Muscle of leg (tissue), 11 donors: ENCODE measurements around the gene NDP. TPM values are rescaled to one million over a fixed set of nuclear protein-coding genes. Genes with fewer than 3 reads are reported as not detected.

Experiments
- DNase-seq: peaks from one replicate; pipeline ENCODE4 v3.0.0; 2013
- H3K27ac ChIP-seq: one replicate; pipeline ENCODE4 v1.5.1; 2013; ENCODE audit warnings: mild to moderate bottlenecking, low read length, control low read depth
- H3K27me3 ChIP-seq: one replicate; pipeline ENCODE4 v1.6.1; 2013; ENCODE audit warnings: low read length; ENCODE audit not compliant: control insufficient read depth, insufficient read depth
- H3K36me3 ChIP-seq: one replicate; pipeline ENCODE4 v1.6.1; 2013; ENCODE audit warnings: low read length; ENCODE audit not compliant: control insufficient read depth, insufficient read depth
- H3K4me1 ChIP-seq: one replicate; pipeline ENCODE4 v1.6.1; 2013; ENCODE audit warnings: low read length; ENCODE audit not compliant: control insufficient read depth, insufficient read depth
- H3K4me3 ChIP-seq: one replicate; pipeline ENCODE4 v1.5.1; 2013; ENCODE audit warnings: low read length, control low read depth
- H3K9me3 ChIP-seq: replicated peaks from 2 replicates; pipeline ENCODE4 v1.6.1; 2013; ENCODE audit warnings: low read depth, low read length; ENCODE audit not compliant: control insufficient read depth
- WGBS: methylation state at CpG from one replicate; pipeline ENCODE4 v1.1.5; 2013; ENCODE audit warnings: missing lambda C conversion rate; ENCODE audit not compliant: insufficient coverage; 5-methylcytosine and 5-hydroxymethylcytosine counted together
- polyA plus RNA-seq, 8 donors: library from polyadenylated mRNA; unstranded; fragments of 120-200 nt; gene quantifications; one replicate each; pipeline versions ENCODE4 v1.2.1 to v1.2.3, GENCODE V29; 2013; ENCODE audit warnings: inconsistent platforms in 1 of 8, low replicate concordance in 1 of 8; ENCODE audit not compliant: insufficient read length in 8 of 8, insufficient read depth in 1 of 8
- total RNA-seq: library from RNA; stranded (reverse); fragments of 120-200 nt; gene quantifications from one replicate; pipeline ENCODE4 v1.2.4, GENCODE V29; 2013

Gene NDP
- total and polyA plus RNA-seq, 9 donors, result 0.82 to 2.7 (median 1.4) TPM

DNA sequence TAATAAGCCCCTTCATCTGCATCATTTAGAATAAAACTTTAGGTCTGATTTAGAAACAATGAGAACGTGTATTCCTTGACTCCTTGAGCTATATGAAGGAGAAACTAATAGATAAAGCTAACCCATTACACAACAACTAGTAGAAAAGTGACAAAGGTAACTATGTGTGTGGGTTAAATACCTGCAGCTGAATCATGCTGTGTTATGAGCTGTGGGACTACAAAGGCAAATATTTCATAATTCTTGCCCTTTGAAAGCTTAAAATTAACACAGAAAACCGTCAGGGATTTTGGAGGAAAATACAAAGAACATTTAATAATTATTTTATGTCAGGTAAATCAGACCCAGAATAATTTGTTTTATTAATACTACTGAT is 898 bp upstream of the NDP start:
- WGBS, result no CpG with 5 or more reads among the region's 2 CpGs

DNA sequence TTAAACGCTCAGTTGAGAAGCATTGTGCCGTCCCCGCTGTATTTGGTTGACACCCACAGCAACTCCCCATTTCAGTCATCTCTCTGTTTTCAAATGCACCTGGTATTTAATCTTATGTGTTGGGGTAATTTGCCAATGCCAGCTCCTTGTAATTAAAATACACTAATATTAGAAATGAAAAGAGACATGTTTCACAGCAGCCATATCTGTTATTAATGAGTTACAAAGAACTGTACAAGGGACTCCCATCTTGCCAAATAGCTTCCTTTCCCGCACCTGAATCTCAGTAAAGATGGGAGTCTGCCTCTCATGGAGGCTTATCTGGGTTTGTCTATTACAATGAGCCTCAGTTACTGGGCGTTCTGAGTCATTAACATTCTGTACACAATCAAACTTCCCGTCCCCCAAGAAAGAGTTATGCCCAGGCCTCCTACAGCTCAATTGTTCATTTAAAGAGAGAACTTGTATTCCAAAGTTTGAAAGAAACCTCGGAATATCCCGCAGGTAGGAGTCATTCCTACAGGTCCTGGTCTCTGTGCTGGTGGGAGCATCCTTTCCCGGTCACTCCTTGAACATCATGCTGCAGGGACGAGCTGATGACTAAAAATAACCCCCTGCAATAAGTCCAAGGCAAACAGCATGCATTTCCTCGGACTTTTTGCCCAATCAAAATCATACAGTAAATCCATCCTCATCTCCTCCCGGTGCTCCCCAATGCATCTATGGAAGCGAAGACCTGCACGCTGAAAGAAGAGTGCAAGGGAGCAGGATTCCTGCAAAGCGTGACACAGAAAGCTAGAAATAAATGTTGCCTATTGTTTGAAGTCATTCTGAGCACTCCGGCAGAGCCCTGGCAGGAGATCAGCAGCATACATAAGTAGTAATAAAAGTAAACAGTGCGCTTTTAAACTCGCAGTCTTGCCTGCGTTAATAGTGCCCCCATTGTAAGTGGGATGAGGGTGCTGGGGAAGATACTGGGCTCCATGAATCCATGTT is 926 bp downstream of the NDP start:
- peak; percentile 25 for DNase-seq
- H3K9me3 ChIP-seq, result no peaks in the 10 kb centered on the region
- no peak overlapping the region for H3K4me3 ChIP-seq
- peaks cover 52% of the 10 kb centered on the region for H3K27me3 ChIP-seq
- WGBS, result 39% methylated on average over 8 of the region's 19 CpGs
- no peak overlapping the region for H3K27ac ChIP-seq
- H3K36me3 ChIP-seq, result no peaks in the 10 kb centered on the region
- H3K4me1 ChIP-seq, result peaks cover 3% of the 10 kb centered on the region

More for the DNA sequence above, 898 bp upstream of the NDP start:
- peaks cover 47% of the 10 kb centered on the region for H3K27me3 ChIP-seq
- H3K36me3 ChIP-seq, result no peaks in the 10 kb centered on the region
- peaks cover 3% of the 10 kb centered on the region for H3K4me1 ChIP-seq
- no peak overlapping the region for H3K4me3 ChIP-seq
- no peaks in the 10 kb centered on the region for H3K9me3 ChIP-seq
- no peak overlapping the region for H3K27ac ChIP-seq
- no peak for DNase-seq

DNA sequence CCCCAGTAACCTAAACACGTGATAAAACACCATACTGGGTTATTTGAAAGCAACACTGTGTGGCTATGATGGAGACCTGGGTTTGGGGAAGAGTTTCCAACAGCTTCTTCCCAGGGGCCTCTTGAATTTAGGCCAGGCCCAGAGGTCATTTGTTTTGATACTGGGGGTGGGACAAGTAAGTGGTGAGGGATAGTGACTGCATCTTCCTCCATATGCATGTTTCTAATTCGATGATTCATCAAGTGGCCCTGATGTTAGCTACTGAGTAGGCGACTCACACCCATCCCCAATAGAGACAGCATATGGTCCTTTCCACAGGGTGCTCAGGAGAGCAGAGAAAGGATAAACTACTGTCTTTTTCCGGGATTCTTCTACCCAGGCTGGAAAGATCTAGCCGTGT is 2.7 kb downstream of the NDP start:
- no peak for DNase-seq
- Histone ChIP-seq H3K4me1 (peaks cover 3% of the 10 kb centered on the region), H3K27ac (no peak overlapping the region), H3K27me3 (peaks cover 50% of the 10 kb centered on the region), H3K9me3 (no peaks in the 10 kb centered on the region), H3K36me3 (no peaks in the 10 kb centered on the region), H3K4me3 (no peak overlapping the region)
- no CpG with 5 or more reads among the region's 5 CpGs for WGBS

DNA sequence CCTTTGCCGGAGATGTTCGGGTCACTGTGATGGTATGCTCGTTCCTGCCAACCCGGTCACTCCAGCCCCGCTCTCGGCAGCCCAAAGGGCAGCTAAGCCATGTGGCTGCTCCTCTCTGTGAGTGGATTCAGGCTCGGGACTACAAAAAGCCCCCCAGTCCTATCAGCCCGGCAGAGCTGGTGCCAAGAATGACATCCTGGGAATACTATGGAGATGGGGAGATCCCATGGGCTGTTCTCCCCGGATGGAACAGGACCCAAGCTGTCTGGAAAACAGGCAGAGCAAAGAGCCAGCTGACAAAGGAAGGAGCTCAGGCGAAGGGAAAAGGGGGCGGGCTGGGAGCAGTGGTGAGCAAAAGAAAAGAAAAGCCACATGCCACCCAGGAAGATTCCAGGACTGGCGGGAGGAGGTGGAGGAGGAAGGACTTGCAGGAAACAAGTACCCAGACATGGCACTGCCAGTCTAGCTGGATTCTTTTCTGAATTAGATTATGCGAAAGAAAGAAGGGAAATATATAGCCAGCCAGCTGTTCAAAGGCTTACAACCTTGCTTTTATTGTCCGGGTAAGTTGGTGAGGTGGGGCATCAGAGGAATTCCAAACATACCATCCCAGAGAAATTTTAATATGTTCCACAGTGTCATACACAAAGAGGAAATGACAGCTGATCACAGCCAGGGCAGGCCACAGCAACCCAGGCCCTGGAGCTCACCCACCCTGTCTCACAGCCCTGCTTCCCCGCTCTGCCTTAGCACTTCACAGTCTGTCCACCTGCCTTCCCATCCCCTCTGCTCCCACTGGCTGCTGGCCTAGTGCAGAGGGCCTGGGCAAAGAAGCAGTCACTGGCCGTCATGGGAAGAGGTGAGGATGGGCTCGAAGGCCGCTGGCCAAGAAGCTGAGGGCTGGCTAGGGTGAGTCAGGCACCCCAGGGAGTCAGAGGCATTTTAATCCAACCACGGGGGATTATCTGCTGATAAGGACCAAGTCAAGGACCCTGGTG is 3.4 kb downstream of the NDP start:
- peaks cover 49% of the 10 kb centered on the region for H3K27me3 ChIP-seq
- no peak overlapping the region for H3K4me3 ChIP-seq
- H3K9me3 ChIP-seq, result no peaks in the 10 kb centered on the region
- peaks cover 3% of the 10 kb centered on the region for H3K4me1 ChIP-seq
- 63% methylated on average over 12 of the region's 19 CpGs for WGBS
- no peak overlapping the region for H3K27ac ChIP-seq
- DNase-seq, result no peak
- no peaks in the 10 kb centered on the region for H3K36me3 ChIP-seq

DNA sequence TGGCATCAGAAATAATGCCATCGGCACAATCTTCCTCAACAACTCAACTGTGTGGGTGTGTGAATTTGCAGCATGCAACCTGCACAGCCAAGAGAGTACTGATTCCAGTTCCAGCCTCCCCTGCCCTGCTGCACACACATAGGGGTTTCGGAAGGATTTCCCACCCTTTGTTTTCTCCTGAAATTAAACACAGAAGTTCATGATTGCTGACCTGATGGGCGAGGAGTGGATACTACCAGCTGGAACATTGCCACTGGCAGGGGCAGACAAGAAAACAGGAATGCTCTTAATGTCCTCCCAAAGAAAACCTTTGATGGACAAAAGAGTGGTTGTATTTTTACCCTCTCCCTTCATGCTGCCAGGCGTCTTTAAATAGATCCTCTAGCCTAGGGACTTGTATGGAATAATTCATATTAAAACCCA is 4.8 kb downstream of the NDP start:
- no peak for DNase-seq
- H3K36me3 ChIP-seq, result no peaks in the 10 kb centered on the region
- no peak overlapping the region for H3K27ac ChIP-seq
- H3K4me1 ChIP-seq, result peaks cover 3% of the 10 kb centered on the region
- WGBS, result 80% methylated on average over 1 of the region's 4 CpGs
- no peaks in the 10 kb centered on the region for H3K9me3 ChIP-seq
- no peak overlapping the region for H3K4me3 ChIP-seq
- H3K27me3 ChIP-seq, result peaks cover 52% of the 10 kb centered on the region

DNA sequence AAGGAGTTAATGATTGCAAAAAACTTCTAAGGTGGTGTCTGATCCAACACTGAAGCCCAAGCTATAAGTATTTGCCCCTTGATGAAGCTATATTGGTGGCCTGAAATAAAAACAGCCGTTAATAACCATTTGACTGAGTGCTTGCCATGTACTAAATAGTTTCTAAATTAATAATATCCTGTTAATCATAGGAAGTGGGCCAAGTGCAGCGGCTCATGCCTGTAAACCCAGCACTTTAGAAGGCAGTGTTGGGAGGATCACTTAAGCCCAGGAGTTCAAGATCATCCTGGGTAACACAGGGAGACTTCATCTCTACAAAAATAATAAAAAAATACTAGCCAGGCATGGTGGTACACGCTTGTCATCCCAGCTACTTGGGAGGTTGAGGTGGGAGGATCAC is 8.3 kb downstream of the NDP start:
- DNase-seq, result no peak
- no peaks in the 10 kb centered on the region for H3K36me3 ChIP-seq
- no peak overlapping the region for H3K27ac ChIP-seq
- peaks cover 3% of the 10 kb centered on the region for H3K4me1 ChIP-seq
- no peaks in the 10 kb centered on the region for H3K9me3 ChIP-seq
- no CpG with 5 or more reads among the region's 3 CpGs for WGBS
- H3K27me3 ChIP-seq, result peaks cover 37% of the 10 kb centered on the region
- H3K4me3 ChIP-seq, result no peak overlapping the region

DNA sequence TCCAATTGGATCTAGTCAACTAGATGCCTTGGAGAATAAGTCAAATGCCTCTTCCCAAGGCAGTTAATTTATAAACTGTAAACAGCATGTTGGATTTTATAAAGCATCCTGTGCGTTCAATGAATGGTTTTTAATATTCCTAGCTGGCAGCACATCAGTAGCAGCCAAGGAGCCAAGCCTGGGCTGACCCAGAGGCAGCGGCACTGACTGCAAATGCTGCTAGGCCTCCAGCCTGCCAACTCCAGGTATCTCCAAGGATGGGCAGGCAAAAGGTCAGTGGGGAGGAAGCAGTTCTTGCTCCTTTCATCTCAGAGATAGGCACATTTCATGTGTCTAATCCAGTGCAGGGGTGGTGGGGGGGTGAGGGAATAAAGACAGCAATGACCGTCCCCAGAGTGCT is 9.5 kb downstream of the NDP start:
- Histone ChIP-seq H3K9me3 (no peaks in the 10 kb centered on the region), H3K36me3 (no peaks in the 10 kb centered on the region), H3K27ac (no peak overlapping the region), H3K27me3 (peaks cover 27% of the 10 kb centered on the region), H3K4me1 (no peaks in the 10 kb centered on the region), H3K4me3 (no peak overlapping the region)
- 44% methylated on average over 3 of the region's 3 CpGs for WGBS
- DNase-seq, result no peak

DNA sequence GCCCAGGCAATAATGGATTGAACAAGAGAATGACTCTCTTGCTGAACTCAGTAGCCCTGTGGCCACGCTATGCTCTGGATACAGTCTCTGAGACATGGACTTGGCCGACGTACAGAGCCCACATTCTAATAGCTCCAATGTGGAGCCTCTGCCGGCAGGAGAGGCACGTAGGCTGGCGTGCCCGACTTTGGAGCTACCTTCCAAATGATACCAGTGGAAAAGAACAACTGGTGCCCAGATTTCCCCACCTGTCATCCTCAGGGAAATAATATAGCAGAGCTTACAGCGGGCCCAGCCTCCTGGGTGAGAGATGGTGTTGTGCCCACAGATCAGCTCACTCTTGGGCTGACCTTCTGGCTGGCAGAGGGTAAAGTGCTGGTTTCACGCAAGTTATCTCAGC is 10.6 kb downstream of the NDP start:
- no peak overlapping the region for H3K27ac ChIP-seq
- no peaks in the 10 kb centered on the region for H3K9me3 ChIP-seq
- H3K4me3 ChIP-seq, result no peak overlapping the region
- no peaks in the 10 kb centered on the region for H3K36me3 ChIP-seq
- DNase-seq, result peak; percentile 23
- peaks cover 28% of the 10 kb centered on the region for H3K27me3 ChIP-seq
- no peaks in the 10 kb centered on the region for H3K4me1 ChIP-seq
- 73% methylated on average over 7 of the region's 9 CpGs for WGBS

DNA sequence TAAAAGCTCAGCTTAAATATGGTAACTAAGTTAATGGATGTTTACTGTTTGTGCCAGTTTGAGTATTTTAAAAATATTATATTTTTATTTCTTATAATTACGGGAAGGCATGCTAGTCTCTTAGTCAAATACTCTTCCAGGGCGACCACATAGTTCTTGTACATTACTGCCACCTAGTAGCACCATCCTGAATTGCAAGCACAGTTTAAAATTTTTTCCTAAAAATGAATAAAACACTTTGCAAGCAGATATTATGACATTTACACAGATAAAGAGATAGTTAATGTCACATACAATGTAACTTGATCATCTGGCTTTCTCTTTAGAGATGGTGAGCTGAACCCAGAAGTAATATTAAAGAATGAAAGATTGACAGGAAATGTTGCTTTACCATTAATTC is 11.5 kb downstream of the NDP start:
- no peak for DNase-seq
- no peaks in the 10 kb centered on the region for H3K9me3 ChIP-seq
- WGBS, result no CpG with 5 or more reads among the region's 2 CpGs
- peaks cover 28% of the 10 kb centered on the region for H3K27me3 ChIP-seq
- no peaks in the 10 kb centered on the region for H3K4me1 ChIP-seq
- no peak overlapping the region for H3K27ac ChIP-seq
- no peak overlapping the region for H3K4me3 ChIP-seq
- no peaks in the 10 kb centered on the region for H3K36me3 ChIP-seq

DNA sequence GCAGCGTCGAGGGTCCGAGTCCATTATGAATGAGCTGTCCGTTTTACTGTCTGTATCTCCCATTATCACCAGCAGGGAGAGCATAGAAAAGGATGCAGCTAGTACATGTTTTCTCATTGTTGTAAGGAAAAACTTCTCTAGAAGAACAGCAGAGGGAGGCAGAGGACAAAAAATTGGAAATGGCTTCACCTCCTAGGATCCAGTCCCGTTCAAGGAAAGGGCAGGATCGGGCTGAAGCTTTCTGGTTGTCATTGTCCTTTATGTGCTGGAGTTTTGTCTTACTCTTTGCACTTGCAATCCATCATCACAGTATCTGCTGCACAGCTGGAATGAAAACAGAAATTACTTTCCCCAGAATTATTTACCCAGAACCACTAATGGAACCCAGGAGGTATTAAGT is 14.7 kb downstream of the NDP start:
- Histone ChIP-seq H3K27ac (no peak overlapping the region), H3K9me3 (no peaks in the 10 kb centered on the region), H3K4me3 (no peak overlapping the region), H3K36me3 (no peaks in the 10 kb centered on the region), H3K27me3 (peaks cover 20% of the 10 kb centered on the region), H3K4me1 (no peaks in the 10 kb centered on the region)
- WGBS, result no CpG with 5 or more reads among the region's 6 CpGs
- peak; percentile 88 for DNase-seq
